Measurements from ENCODE around the gene GDF2.

Gene GDF2

GRCh38 chr10:47371629-47372485 is 49.6 kb downstream of the GDF2 start:
- no peak for FAIRE-seq

- no peak for FAIRE-seq
These were observed 50.5 kb downstream of the GDF2 start for GRCh38 chr10:47372726-47373125.

- no peak for FAIRE-seq
These were observed 52.6 kb downstream of the GDF2 start for GRCh38 chr10:47374611-47375536.

- no peak for FAIRE-seq
These were observed 54.4 kb downstream of the GDF2 start for GRCh38 chr10:47376522-47377220.
